HepG2 (cell line): Measurements from ENCODE around the gene POU5F1. TPM values are rescaled to one million over a fixed set of nuclear protein-coding genes. Genes with fewer than 3 reads are reported as not detected.

Experiments used
- BRD4 ChIP-seq: sonication (generic); formaldehyde crosslinking; IDR thresholded peaks from 2 replicates; pipeline ENCODE4 v1.4.0; 2020; ENCODE audit warnings: missing genetic modification reagents
- CAMTA2 ChIP-seq: sonication (generic); formaldehyde crosslinking; IDR thresholded peaks from 2 replicates; pipeline ENCODE4 v1.4.0; 2020; ENCODE audit warnings: mild to moderate bottlenecking, missing genetic modification reagents, borderline replicate concordance
- CENPT ChIP-seq: sonication (generic); formaldehyde crosslinking; IDR thresholded peaks from 2 replicates; pipeline ENCODE4 v1.8.0; 2022; ENCODE audit warnings: low read depth, mild to moderate bottlenecking, moderate library complexity, missing genetic modification reagents
- CREM ChIP-seq, 2 experiments: sonication (generic) in 1 of 2; formaldehyde crosslinking in 1 of 2; IDR thresholded peaks; 2 replicates each; pipeline versions ENCODE4 v1.4.0 to v1.6.1; 2016 to 2020; ENCODE audit warnings: antibody characterized with exemption in 1 of 2, mild to moderate bottlenecking in 1 of 2, missing genetic modification reagents in 1 of 2
- ETV6 ChIP-seq: sonication (generic); formaldehyde crosslinking; conservative IDR thresholded peaks from 2 replicates; pipeline ENCODE4 v1.4.0; 2020; ENCODE audit warnings: missing genetic modification reagents
- GTF2F1 ChIP-seq: fragments of 150-350 bp; IDR thresholded peaks from 2 replicates; pipeline ENCODE4 v1.6.1; 2014; ENCODE audit warnings: low read length
- NBN ChIP-seq: fragments of 450-650 bp; conservative IDR thresholded peaks from 2 replicates; pipeline ENCODE4 v1.6.1; 2017
- NFIB ChIP-seq: sonication (generic); formaldehyde crosslinking; IDR thresholded peaks from 2 replicates; pipeline ENCODE4 v1.9.0; 2021; ENCODE audit warnings: missing genetic modification reagents, mild to moderate bottlenecking, borderline replicate concordance
- NPAS2 ChIP-seq: sonication (generic); formaldehyde crosslinking; IDR thresholded peaks from 2 replicates; pipeline ENCODE4 v1.8.0; 2022; ENCODE audit warnings: mild to moderate bottlenecking, missing genetic modification reagents, borderline replicate concordance
- NR2C2 ChIP-seq: sonication (generic); formaldehyde crosslinking; IDR thresholded peaks from 2 replicates; pipeline ENCODE4 v1.4.0; 2020; ENCODE audit warnings: missing genetic modification reagents, mild to moderate bottlenecking, moderate library complexity, borderline replicate concordance
- RAD21 ChIP-seq: fragments of 450-650 bp; formaldehyde crosslinking; IDR thresholded peaks from 2 replicates; pipeline ENCODE4 v1.5.0; 2020; ENCODE audit warnings: mild to moderate bottlenecking
- RXRA ChIP-seq: sonication (generic); formaldehyde crosslinking; IDR thresholded peaks from 2 replicates; pipeline ENCODE4 v1.5.1; 2020; ENCODE audit warnings: missing genetic modification reagents
- THAP11 ChIP-seq: IDR thresholded peaks from 2 replicates; pipeline ENCODE4 v1.6.1; 2016; ENCODE audit warnings: missing biosample characterization, missing genetic modification reagents
- TOPORS ChIP-seq: sonication (generic); formaldehyde crosslinking; IDR thresholded peaks from 2 replicates; pipeline ENCODE4 v1.8.0; 2023; ENCODE audit warnings: mild to moderate bottlenecking, missing genetic modification reagents
- YEATS4 ChIP-seq: sonication (generic); formaldehyde crosslinking; IDR thresholded peaks from 2 replicates; pipeline ENCODE4 v1.4.0; 2020; ENCODE audit warnings: missing genetic modification reagents, borderline replicate concordance
- ZFP36 ChIP-seq: fragments of 150-350 bp; IDR thresholded peaks from 2 replicates; pipeline ENCODE4 v1.6.1; 2018; ENCODE audit warnings: borderline replicate concordance, low read length, low read depth; ENCODE audit not compliant: partially characterized antibody
- ZMYM3 ChIP-seq: sonication (generic); formaldehyde crosslinking; IDR thresholded peaks from 2 replicates; pipeline ENCODE4 v1.5.1; 2020; ENCODE audit warnings: mild to moderate bottlenecking, missing genetic modification reagents
- ZNF446 ChIP-seq: sonication (generic); formaldehyde crosslinking; IDR thresholded peaks from 2 replicates; pipeline ENCODE4 v1.5.0; 2020; ENCODE audit warnings: mild to moderate bottlenecking, missing genetic modification reagents
- ZNF451 ChIP-seq: sonication (generic); formaldehyde crosslinking; IDR thresholded peaks from 2 replicates; pipeline ENCODE4 v1.5.0; 2020; ENCODE audit warnings: mild to moderate bottlenecking, missing genetic modification reagents
- ZNF496 ChIP-seq: sonication (generic); formaldehyde crosslinking; IDR thresholded peaks from 2 replicates; pipeline ENCODE4 v1.8.1; 2023; ENCODE audit warnings: mild to moderate bottlenecking, moderate library complexity, missing genetic modification reagents; ENCODE audit not compliant: insufficient replicate concordance
- ZNF510 ChIP-seq: sonication (generic); formaldehyde crosslinking; IDR thresholded peaks from 2 replicates; pipeline ENCODE4 v1.4.0; 2020; ENCODE audit warnings: low read depth, mild to moderate bottlenecking, missing genetic modification reagents
- ZNF614 ChIP-seq: IDR thresholded peaks from 2 replicates; pipeline ENCODE4 v1.6.1; 2018; ENCODE audit warnings: missing biosample characterization, missing genetic modification reagents, inconsistent platforms, borderline replicate concordance
- ZNF674 ChIP-seq: sonication (generic); formaldehyde crosslinking; IDR thresholded peaks from 2 replicates; pipeline ENCODE4 v1.5.0; 2020; ENCODE audit warnings: low read depth, mild to moderate bottlenecking, missing genetic modification reagents
- polyA plus RNA-seq, 8 experiments: library from polyadenylated mRNA; depleted of rRNA in 3 of 8; stranded (reverse) in 7 of 8; unstranded in 1 of 8; fragments of >200 nt; fragmentation: Illumina TruSeq in 4 of 8; extraction: Trizol in 4 of 8; gene quantifications; 2 replicates each; pipeline versions ENCODE4 v1.2.1 to v1.2.3, GENCODE V29; 2011 to 2016; ENCODE audit warnings: low read depth in 4 of 8, missing spikeins in 1 of 8, mixed read lengths in 1 of 8; ENCODE audit not compliant: insufficient read depth in 1 of 8
- total RNA-seq, 5 experiments: library from RNA; depleted of rRNA; stranded (reverse); fragments of >200 nt; fragmentation: Illumina TruSeq; extraction: Trizol; gene quantifications; 2 replicates each; pipeline ENCODE4 v1.2.3, GENCODE V29; 2016; ENCODE audit warnings: low read depth in 1 of 5
- TF ChIP-seq, protein P1 (sequence below): sonication (generic); formaldehyde crosslinking; IDR thresholded peaks from 2 replicates; pipeline ENCODE4 v1.5.0; 2020; ENCODE audit warnings: missing genetic modification reagents
- TF ChIP-seq, protein P2 (sequence below): sonication (generic); formaldehyde crosslinking; IDR thresholded peaks from 2 replicates; pipeline ENCODE4 v1.5.0; 2020; ENCODE audit warnings: mild to moderate bottlenecking, missing genetic modification reagents, borderline replicate concordance
- TF ChIP-seq, protein P3 (sequence below): sonication (generic); formaldehyde crosslinking; conservative IDR thresholded peaks from 2 replicates; pipeline ENCODE4 v1.4.0; 2020; ENCODE audit warnings: missing genetic modification reagents

POU5F1 gene
- total and polyA plus RNA-seq, 2 of the 13 experiments (the other 11 are each of a cell fraction or from before 2014, with no cell fraction given) = 2.5 to 7.2 TPM

DNA sequence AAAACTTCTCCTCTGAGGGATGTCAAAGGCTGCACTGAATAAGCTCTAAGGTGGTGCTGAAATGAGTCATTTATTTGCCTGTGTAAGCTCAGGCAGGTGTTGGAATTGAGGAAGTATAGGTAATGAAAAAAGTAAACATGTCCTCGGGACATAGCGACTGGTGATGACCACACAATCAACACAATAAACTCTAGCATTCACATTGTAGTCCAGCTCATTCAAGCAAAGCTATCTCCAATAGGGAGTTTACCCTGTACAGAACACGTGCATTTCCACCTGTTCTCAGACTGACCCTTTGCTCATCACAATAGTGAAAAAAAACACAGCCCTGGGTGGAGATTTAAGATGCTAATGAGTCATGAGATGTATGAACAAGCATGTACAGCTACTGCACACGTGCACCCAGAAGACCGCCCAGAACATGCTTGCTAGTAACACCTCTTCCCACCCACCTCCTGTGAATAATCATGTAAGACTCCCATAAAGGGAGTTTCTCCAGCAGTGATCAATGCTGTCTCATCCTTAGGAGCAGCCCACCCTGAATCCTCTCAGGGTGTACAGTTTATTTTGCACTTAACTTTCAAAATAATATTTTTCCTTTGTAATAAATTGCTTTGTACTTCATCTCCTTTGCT, 33.0 kb upstream of the POU5F1 start (continued):
- TF ChIP-seq ZNF614 (CRISPR knock-in tag) (no peak), RAD21 (no peak), NPAS2 (no peak), CAMTA2 (CRISPR knock-in tag) (no peak), ZNF446 (CRISPR knock-in tag) (no peak), ETV6 (no peak), CREM (IDR thresholded peaks at IDR 0.05) (peak; percentile 21; the same call in 1 of the 2 replicates), CREM (CRISPR knock-in tag; IDR thresholded peaks at IDR 0.05) (no peak), NR2C2 (peak; percentile 17; the same call in 1 of the 2 replicates), ZNF496 (CRISPR knock-in tag) (no peak), ZFP36 (no peak), THAP11 (CRISPR knock-in tag) (0 out of 2 replicates have a peak, but pooled peaks have one; percentile 42), NFIB (no peak), BRD4 (CRISPR knock-in tag) (no peak), ZNF510 (CRISPR knock-in tag) (no peak), GTF2F1 (no peak), NBN (no peak), RXRA (CRISPR knock-in tag) (no peak), ZNF674 (CRISPR knock-in tag) (no peak), TOPORS (CRISPR knock-in tag) (no peak), YEATS4 (CRISPR knock-in tag) (no peak), CENPT (no peak), ZMYM3 (CRISPR knock-in tag) (no peak), ZNF451 (no peak)
- TF ChIP-seq, protein P1, sequence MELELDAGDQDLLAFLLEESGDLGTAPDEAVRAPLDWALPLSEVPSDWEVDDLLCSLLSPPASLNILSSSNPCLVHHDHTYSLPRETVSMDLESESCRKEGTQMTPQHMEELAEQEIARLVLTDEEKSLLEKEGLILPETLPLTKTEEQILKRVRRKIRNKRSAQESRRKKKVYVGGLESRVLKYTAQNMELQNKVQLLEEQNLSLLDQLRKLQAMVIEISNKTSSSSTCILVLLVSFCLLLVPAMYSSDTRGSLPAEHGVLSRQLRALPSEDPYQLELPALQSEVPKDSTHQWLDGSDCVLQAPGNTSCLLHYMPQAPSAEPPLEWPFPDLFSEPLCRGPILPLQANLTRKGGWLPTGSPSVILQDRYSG (CRISPR knock-in tag) = no peak
- TF ChIP-seq, protein P2, sequence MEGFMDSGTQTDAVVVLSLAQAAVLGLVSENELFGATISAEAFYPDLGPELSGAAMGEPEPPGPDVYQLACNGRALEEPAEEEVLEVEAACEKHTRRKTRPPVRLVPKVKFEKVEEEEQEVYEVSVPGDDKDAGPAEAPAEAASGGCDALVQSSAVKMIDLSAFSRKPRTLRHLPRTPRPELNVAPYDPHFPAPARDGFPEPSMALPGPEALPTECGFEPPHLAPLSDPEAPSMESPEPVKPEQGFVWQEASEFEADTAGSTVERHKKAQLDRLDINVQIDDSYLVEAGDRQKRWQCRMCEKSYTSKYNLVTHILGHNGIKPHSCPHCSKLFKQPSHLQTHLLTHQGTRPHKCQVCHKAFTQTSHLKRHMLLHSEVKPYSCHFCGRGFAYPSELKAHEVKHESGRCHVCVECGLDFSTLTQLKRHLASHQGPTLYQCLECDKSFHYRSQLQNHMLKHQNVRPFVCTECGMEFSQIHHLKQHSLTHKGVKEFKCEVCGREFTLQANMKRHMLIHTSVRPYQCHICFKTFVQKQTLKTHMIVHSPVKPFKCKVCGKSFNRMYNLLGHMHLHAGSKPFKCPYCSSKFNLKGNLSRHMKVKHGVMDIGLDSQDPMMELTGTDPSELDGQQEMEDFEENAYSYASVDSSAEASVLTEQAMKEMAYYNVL (CRISPR knock-in tag) = 0 out of 2 replicates have a peak, but pooled peaks have one; percentile 11
- TF ChIP-seq, protein P3, sequence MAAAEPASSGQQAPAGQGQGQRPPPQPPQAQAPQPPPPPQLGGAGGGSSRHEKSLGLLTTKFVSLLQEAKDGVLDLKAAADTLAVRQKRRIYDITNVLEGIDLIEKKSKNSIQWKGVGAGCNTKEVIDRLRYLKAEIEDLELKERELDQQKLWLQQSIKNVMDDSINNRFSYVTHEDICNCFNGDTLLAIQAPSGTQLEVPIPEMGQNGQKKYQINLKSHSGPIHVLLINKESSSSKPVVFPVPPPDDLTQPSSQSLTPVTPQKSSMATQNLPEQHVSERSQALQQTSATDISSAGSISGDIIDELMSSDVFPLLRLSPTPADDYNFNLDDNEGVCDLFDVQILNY = no peak
